Fibroblast of lung (primary cell): ENCODE data around the gene SETDB1.

ENCODE experiments used
- EZH2 ChIP-seq: IDR thresholded peaks from 2 replicates; pipeline ENCODE4 v1.5.1; 2012; ENCODE audit warnings: low read length, control low read depth, mild to moderate bottlenecking; ENCODE audit errors: missing control alignments
- TF ChIP-seq, protein P1 (sequence below), 2 donors: IDR thresholded peaks in 1 of 2; conservative IDR thresholded peaks in 1 of 2; 1 replicate in 1 of 2; 2 replicates in 1 of 2; pipeline ENCODE4 v1.5.1; 2011 to 2012; ENCODE audit warnings: low read length in 2 of 2, control low read depth in 1 of 2, inconsistent platforms in 1 of 2, low read depth in 1 of 2, mild to moderate bottlenecking in 1 of 2

GRCh38 chr1:150917387-150917786 is 8.8 kb upstream of the SETDB1 start:
- TF ChIP-seq, protein P1, sequence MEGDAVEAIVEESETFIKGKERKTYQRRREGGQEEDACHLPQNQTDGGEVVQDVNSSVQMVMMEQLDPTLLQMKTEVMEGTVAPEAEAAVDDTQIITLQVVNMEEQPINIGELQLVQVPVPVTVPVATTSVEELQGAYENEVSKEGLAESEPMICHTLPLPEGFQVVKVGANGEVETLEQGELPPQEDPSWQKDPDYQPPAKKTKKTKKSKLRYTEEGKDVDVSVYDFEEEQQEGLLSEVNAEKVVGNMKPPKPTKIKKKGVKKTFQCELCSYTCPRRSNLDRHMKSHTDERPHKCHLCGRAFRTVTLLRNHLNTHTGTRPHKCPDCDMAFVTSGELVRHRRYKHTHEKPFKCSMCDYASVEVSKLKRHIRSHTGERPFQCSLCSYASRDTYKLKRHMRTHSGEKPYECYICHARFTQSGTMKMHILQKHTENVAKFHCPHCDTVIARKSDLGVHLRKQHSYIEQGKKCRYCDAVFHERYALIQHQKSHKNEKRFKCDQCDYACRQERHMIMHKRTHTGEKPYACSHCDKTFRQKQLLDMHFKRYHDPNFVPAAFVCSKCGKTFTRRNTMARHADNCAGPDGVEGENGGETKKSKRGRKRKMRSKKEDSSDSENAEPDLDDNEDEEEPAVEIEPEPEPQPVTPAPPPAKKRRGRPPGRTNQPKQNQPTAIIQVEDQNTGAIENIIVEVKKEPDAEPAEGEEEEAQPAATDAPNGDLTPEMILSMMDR (conservative IDR thresholded peaks at IDR 0.05 in 1 of 2, IDR thresholded peaks at IDR 0.05 in 1 of 2; ENCODE audit: low read depth in 1 of 2, low read length in 2 of 2), result no peak
- TF ChIP-seq EZH2, result no peak
